GM18519 (cell line): Measurements from ENCODE around the gene EPM2AIP1.
A peak's percentile ranks its signal among the peaks of the same experiment; 100 is the strongest.
"Not testable (repeated sequence)": the region's sequence is repeated elsewhere in the genome, so short reads cannot be mapped to it uniquely, and the experiment has no call there.

Source experiments
- ATAC-seq: cut with Tn5 transposase; IDR thresholded peaks from one replicate; pipeline ENCODE4 v1.9.1; 2021; ENCODE audit warnings: mild to moderate bottlenecking, moderate library complexity; ENCODE audit not compliant: unreplicated experiment, low FRiP score

Gene EPM2AIP1

DNA sequence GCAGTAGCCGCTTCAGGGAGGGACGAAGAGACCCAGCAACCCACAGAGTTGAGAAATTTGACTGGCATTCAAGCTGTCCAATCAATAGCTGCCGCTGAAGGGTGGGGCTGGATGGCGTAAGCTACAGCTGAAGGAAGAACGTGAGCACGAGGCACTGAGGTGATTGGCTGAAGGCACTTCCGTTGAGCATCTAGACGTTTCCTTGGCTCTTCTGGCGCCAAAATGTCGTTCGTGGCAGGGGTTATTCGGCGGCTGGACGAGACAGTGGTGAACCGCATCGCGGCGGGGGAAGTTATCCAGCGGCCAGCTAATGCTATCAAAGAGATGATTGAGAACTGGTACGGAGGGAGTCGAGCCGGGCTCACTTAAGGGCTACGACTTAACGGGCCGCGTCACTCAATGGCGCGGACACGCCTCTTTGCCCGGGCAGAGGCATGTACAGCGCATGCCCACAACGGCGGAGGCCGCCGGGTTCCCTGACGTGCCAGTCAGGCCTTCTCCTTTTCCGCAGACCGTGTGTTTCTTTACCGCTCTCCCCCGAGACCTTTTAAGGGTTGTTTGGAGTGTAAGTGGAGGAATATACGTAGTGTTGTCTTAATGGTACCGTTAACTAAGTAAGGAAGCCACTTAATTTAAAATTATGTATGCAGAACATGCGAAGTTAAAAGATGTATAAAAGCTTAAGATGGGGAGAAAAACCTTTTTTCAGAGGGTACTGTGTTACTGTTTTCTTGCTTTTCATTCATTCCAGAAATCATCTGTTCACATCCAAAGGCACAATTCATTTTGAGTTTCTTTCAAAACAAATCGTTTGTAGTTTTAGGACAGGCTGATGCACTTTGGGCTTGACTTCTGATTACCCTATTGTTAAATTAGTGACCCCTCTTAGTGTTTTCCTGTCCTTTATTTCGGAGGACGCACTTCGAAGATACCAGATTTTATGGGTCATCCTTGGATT, 674 bp upstream of the EPM2AIP1 start, which contains the start of gene MLH1:
MLH1 (plus strand) TSS at position 193 of the 958 bp plus-strand sequence; CDS start at position 223, 30 bp downstream.
- peak; percentile 94 for ATAC-seq

- no peak for ATAC-seq
Observed at GRCh38 chr3:36991923-36992805, 767 bp downstream of the EPM2AIP1 start.

- no peak for ATAC-seq
Observed at GRCh38 chr3:36991147-36991546, 1.8 kb downstream of the EPM2AIP1 start.

- no peak for ATAC-seq
Observed at GRCh38 chr3:36989568-36989967, 3.4 kb downstream of the EPM2AIP1 start.

GRCh38 chr3:36989005-36989404, 3.9 kb downstream of the EPM2AIP1 start:
- no peak for ATAC-seq

DNA sequence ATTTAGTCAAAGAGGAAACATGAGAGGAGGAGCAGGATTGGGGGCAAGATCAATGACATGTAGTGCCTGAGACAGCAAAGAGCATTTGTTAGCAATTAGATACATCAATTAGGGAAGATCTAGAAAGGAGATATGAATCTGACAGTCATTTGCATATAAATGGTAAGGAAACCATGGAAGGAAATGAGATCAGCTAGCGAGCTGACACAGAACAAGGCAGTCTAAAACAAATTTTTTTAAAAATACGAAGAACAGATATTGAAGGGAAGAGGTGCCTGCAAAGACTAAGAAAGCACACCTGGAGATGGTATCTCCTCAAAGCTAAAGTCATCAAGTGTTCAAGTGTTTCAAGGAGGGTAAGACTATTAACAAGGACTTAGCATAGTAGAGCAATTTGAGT, 4.6 kb downstream of the EPM2AIP1 start:
- ATAC-seq, result no peak

GRCh38 chr3:36981006-36981405, 11.9 kb downstream of the EPM2AIP1 start:
- no peak for ATAC-seq

DNA sequence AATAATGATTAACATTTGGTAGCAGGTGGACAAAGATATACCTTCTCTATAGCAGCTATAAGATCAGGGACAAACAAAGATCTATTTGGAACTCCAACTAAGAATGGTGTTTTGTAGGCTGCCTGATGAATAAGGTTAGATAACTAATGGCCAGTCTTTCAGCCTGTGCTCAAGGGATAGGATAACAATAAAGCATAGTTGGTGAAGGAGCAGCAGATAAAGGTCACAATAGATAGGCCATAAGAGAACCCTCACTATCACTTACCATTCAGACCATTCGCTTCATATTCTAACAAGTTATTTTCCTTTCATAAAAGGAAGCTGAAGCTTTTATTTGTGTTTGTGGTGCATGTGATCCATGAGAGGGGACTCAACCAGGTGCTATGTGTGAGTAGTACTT, 19.8 kb downstream of the EPM2AIP1 start:
- ATAC-seq, result no peak

- no peak for ATAC-seq
Observed at GRCh38 chr3:36972163-36972562, 20.8 kb downstream of the EPM2AIP1 start.

DNA sequence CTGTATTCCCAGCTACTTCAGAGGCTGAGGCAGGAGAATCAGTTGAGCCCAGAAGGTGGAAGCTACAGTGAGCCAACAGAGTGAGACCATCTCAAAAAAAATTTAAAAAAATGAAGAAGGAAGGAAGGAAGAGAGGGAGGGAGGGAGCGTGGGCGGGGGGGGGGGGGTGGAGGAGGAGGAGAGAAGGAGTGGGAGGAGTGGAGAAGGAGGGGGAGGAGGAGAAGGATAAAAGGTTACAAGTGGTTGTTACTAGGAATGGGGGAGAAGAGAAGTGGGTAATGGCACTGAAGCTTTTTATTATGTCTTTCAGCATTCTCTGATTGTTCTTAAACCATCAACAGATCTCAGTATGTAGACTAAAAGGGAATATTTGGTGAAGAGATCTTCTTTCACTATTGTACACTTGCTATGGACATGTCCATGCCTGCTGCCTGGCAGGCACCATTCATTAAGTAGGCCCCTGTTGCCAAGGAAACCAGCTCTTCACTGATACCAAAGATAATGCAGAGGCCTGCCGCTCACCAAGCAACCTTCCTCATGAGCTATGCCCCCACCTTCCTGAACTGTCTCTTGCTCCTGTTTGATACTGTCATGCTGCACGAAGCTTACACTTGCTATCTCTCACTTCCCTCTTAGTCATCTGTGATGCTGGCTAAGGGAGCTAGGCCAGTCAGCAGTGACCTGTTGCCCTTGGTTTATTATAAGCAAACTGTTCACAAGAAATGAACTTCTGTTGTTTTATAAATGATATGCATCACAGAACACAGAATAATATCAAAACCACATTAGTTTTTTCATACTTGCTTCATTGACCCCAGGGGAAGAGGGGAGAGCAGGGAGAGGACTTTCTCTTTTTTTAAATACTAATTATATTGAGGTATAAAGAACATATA, 23.1 kb downstream of the EPM2AIP1 start:
- peak; percentile 100 for ATAC-seq

GRCh38 chr3:36969085-36969484, 23.8 kb downstream of the EPM2AIP1 start:
- no peak for ATAC-seq

DNA sequence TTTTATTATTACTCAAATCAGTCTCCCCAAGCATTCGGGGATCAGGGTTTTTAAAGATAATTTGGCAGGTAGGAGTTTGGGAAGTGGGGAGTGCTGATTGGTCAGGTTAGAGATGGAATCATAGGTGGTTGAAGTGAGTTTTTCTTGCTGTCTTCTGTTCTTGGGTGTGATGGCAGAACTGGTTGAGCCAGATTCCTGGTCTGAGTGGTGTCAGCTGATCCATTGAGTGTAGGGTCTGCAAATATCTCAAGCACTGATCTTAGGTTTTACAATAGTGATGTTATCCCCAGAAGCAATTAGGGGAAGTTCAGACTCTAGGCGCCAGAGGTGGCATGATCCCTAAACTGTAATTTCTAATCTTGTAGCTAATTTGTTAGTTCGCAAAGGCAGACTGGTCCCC, 27.5 kb downstream of the EPM2AIP1 start:
- ATAC-seq, result no peak

DNA sequence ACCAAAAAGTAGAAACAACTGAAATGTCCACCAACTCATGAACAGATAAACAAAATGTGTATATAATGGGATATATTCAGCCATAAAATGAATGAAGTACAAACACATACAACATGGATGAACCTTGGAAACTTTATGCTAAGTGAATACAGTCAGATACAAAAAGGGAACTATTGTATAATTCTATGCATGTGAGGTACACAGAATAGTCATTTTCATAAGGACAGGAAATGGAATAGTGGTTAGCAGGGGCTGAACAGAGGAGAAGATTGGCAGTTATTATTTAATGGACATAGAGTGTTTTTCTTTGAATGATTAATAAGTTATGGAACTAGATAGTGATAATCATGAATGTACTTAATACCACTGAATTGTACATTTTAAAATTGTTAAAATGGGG, 28.1 kb downstream of the EPM2AIP1 start:
- peak; percentile 49 for ATAC-seq

DNA sequence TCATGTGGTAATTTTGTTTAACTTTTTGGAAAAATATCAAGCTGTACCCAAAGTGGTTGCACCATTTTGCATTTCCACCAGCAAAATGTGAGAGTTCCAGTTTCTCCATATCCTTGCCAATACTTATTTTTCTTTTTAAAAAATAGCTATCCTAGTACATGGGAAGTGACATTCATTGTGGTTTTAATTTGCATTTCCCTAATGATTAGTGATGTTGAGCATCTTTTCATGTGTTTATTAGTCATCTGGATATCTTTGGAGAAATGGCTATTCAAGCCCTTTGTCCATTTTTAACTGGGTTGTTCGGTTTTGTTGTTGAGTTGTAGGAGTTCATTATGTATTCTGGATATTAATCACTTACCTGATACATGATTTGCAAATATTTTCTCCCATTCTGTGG, 28.6 kb downstream of the EPM2AIP1 start:
- no peak for ATAC-seq

DNA sequence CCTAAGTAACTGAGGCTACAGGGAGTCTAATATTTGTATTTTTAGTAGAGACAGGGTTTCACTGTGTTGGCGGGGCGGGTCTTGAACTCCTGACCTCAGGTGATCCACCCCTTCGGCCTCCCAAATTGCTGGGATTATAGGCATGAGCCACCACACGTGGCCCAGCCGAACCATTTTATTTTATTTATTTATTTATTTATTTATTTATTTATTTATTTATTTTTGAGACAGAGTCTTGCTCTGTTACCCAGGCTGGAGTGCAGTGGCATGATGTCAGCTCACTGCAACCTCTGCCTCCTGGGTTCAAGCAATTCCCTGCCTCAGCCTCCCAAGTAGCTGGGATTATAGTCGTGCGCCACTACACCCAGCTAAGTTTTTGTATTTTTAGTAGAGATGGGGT, 29.9 kb downstream of the EPM2AIP1 start:
- ATAC-seq, result not testable (repeated sequence)

DNA sequence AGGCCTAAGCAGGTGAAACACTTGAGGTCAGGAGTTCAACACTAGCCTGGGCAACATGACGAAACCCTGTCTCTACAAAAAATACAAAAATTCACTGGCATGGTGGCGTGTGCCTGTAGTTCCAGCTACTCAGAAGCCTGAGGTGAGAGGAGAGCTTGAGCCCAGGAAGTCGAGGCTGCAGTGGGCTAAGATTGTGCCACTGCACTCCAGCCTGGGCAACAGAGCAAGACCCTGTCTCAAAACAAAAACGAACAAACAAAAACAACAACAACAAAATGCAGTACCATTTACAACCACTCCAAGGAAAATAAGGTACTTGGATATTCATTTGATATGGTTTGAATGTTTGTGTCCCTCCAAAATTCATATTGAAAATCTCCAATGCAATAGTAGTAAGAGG, 32.4 kb downstream of the EPM2AIP1 start:
- no peak for ATAC-seq

DNA sequence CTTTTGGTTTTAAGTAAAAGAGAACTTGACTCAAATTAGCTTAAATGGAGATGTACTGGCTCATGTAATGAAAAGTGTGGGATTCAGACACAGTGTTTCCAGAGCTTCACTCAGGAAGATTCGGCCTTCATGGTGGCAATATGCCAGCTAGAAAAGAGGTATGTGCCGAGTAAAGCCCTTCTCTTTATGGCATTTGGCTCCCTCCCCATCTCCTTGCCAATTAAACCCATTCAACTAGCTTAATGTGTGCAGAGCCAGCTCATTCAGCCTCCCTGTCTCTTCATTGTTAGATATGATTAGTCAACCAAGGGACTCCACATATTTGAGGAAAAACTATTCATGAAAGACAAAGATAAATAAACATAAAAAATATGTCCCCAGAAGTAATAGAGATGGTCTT, 33.1 kb downstream of the EPM2AIP1 start:
- no peak for ATAC-seq

- no peak for ATAC-seq
Observed at GRCh38 chr3:36957862-36958686, 34.9 kb downstream of the EPM2AIP1 start.

- no peak for ATAC-seq
Observed at GRCh38 chr3:36957063-36957462, 35.9 kb downstream of the EPM2AIP1 start.
